Stimulated activated naive CD8-positive, alpha-beta T cell treated with anti-CD3 and anti-CD28 coated beads, Interleukin-15, Interleukin-2, amounts not matched to agents 100 ng/mL and 50 ng/mL, for 24 hours (primary cell): ENCODE measurements around the gene CSF1R.

ENCODE experiments used
- H3K27ac Mint-ChIP-seq: one replicate; pipeline ENCODE4 v1.8.0; 2021; ENCODE audit warnings: mild to moderate bottlenecking, mixed read lengths
- H3K27me3 Mint-ChIP-seq: one replicate; pipeline ENCODE4 v1.8.0; 2021; ENCODE audit warnings: mixed read lengths
- H3K36me3 Mint-ChIP-seq: one replicate; pipeline ENCODE4 v1.8.0; 2021; ENCODE audit warnings: low read depth, mixed read lengths
- H3K4me1 Mint-ChIP-seq: one replicate; pipeline ENCODE4 v1.8.0; 2021; ENCODE audit warnings: low read depth, mixed read lengths
- H3K4me3 Mint-ChIP-seq: one replicate; pipeline ENCODE4 v1.8.0; 2021; ENCODE audit warnings: mild to moderate bottlenecking, mixed read lengths
- H3K9me3 Mint-ChIP-seq: one replicate; pipeline ENCODE4 v1.8.0; 2021; ENCODE audit warnings: mixed read lengths

The CSF1R gene

DNA sequence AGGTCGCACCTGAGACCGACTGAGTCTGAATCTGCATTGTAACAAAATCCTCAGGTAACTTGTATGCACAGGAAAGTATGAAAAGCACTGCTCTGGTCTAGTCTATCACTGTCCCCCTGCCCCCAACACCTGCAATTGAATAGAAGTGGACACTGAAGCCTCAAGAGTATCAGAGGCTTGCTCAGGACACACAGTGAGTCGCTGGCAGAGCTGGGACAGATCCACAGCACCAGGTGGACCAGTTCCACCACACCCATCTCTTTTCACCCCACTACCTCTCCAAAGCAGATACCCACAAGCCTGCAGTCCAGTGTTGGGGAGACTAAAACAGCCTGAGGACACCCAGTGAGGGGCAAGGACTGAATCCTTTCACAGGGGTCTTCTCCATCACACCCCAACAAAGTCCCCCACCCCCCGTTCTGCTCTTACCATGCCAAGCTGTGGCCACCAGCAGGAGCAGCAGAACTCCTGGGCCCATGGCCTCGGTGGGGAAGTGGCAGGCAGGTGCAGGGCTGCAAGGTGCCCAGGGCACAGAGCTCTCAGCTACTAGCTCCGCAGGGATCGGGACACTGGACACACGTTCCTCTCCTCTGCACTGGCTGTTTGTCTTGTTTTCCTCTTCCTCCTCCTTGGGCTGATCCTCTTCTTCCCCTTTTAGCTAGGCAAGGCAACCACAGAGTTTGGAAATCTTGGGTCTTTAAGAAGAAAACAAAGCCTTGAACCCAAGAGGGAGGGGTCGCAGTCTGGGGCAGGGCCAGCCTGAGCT lies at the start of gene CSF1R:
Gene CSF1R (minus strand): TSS at position 605 of the 766 bp plus-strand sequence. CDS start 127 bp downstream, at position 478.
- no peak within 1 kb of the TSS for H3K27ac Mint-ChIP-seq
- H3K27me3 Mint-ChIP-seq = peaks cover 32% of the 10 kb centered on the region
- H3K4me3 Mint-ChIP-seq = no peak within 1 kb of the TSS
- no peaks in the 10 kb centered on the region for H3K9me3 Mint-ChIP-seq
- no peaks in the 10 kb centered on the region for H3K36me3 Mint-ChIP-seq
- H3K4me1 Mint-ChIP-seq = peaks cover 23% of the 10 kb centered on the region

DNA sequence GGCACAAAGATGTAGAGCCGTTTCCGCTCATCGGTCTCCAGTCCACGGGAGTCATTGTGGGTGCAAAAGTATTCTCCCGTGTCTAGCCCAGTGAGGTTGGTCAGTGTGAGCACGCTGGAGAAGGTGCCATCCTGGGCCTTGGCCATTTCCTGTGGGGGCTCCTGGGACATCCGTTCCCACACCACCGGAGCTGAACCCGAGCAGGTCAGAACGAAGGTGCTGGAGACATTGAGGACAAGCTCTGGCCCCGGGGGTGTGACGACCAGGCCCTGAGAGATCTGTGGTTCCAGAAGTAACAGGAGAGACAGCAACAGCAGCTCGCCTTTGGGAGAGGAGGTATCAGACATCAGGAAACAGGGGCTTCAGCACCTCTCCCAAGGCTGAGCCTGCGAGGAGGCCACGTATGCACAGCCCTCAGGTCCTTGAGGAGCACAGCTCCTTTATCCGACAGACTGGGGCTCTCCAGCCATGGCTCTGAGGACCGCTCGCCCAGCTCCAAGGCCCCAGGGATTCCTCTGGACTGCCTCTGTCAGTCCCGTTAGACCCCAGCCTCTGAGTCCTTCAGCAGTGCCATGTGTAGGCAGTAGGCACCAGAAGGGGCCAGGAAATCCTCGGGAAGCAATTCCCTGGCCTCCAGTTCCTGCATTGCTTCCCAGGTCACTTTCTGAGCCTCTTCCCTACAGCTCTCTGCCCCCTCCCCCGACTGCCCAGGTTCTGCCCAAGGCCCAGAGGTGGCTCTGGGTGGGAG lies 49.4 kb upstream of the CSF1R start:
- H3K9me3 Mint-ChIP-seq = no peaks in the 10 kb centered on the region
- H3K27me3 Mint-ChIP-seq = no peaks in the 10 kb centered on the region
- H3K36me3 Mint-ChIP-seq = no peaks in the 10 kb centered on the region
- H3K4me1 Mint-ChIP-seq = no peaks in the 10 kb centered on the region
- no peak overlapping the region for H3K27ac Mint-ChIP-seq
- H3K4me3 Mint-ChIP-seq = no peak overlapping the region

- H3K9me3 Mint-ChIP-seq = no peaks in the 10 kb centered on the region
- H3K27ac Mint-ChIP-seq = no peak overlapping the region
- no peaks in the 10 kb centered on the region for H3K4me1 Mint-ChIP-seq
- H3K27me3 Mint-ChIP-seq = no peaks in the 10 kb centered on the region
- no peaks in the 10 kb centered on the region for H3K36me3 Mint-ChIP-seq
- no peak overlapping the region for H3K4me3 Mint-ChIP-seq
Measured at GRCh38 chr5:150134198-150134588, 47.8 kb upstream of the CSF1R start.

GRCh38 chr5:150133581-150134197 lies 47.3 kb upstream of the CSF1R start:
- Mint-ChIP-seq H3K4me3 (no peak overlapping the region), H3K27ac (no peak overlapping the region), H3K27me3 (no peaks in the 10 kb centered on the region), H3K4me1 (no peaks in the 10 kb centered on the region), H3K9me3 (no peaks in the 10 kb centered on the region), H3K36me3 (no peaks in the 10 kb centered on the region)

DNA sequence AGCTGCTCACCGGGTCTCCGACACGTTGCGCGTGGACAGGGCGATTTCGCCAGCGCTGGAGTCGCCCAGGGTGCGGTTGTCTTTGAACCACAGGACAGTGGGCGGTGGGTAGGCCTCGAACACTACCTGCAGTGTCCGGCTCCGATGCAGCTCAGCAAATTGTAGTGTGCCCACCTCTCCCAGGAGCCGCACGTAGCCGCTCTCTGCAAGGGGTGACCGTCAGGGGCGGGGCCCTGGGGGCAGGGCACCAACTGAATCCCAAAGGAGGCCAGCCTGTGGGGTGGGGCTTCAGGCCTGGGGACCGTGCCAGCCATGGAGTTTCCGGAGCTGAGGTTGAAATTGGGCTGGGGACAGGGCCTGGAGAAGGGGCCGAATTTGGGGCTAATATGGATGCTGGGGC lies 46.4 kb upstream of the CSF1R start:
- Mint-ChIP-seq H3K36me3 (no peaks in the 10 kb centered on the region), H3K4me3 (no peak overlapping the region), H3K27me3 (no peaks in the 10 kb centered on the region), H3K4me1 (no peaks in the 10 kb centered on the region), H3K9me3 (no peaks in the 10 kb centered on the region), H3K27ac (no peak overlapping the region)

DNA sequence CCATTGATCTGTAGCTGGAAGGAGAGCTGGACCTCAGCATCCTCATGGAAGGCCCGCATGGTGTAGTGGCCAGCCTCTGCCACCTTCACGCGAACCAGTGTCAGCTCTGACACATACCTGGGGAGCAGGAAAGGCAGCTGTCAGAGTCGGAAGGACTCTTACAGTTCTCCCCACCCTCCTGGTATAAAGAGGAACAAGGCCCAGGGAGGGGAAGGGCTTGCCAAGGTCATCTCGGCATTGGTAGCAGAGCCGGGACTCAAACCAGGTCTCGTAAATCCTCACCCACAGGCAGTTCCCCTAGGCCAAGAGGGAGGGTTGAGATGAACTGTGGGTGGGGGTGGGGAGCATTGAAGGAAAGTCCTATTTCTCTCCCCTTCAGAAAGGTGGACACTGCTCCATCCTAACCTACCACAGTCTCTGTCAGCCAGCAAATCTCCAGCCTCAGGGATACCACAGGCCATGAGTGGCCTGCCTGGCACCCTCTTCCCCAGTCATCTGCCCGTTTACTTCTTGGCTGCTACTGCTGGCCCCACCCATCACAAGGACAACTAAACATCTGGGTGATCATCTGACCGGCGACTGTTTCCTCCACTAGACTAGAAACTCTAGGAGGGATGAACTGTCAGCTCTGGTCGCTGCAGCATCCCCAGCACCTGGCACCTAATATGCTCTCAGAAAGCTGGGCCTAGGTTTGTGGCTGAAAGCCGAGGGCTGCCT lies 45.8 kb upstream of the CSF1R start:
- H3K9me3 Mint-ChIP-seq = no peaks in the 10 kb centered on the region
- no peaks in the 10 kb centered on the region for H3K27me3 Mint-ChIP-seq
- no peaks in the 10 kb centered on the region for H3K4me1 Mint-ChIP-seq
- peak overlapping the region; percentile 56 for H3K27ac Mint-ChIP-seq
- no peak overlapping the region for H3K4me3 Mint-ChIP-seq
- H3K36me3 Mint-ChIP-seq = no peaks in the 10 kb centered on the region

- H3K36me3 Mint-ChIP-seq = no peaks in the 10 kb centered on the region
- H3K4me1 Mint-ChIP-seq = no peaks in the 10 kb centered on the region
- H3K27me3 Mint-ChIP-seq = no peaks in the 10 kb centered on the region
- H3K9me3 Mint-ChIP-seq = no peaks in the 10 kb centered on the region
- no peak overlapping the region for H3K4me3 Mint-ChIP-seq
- no peak overlapping the region for H3K27ac Mint-ChIP-seq
Measured at GRCh38 chr5:150131461-150131860, 45.1 kb upstream of the CSF1R start.

DNA sequence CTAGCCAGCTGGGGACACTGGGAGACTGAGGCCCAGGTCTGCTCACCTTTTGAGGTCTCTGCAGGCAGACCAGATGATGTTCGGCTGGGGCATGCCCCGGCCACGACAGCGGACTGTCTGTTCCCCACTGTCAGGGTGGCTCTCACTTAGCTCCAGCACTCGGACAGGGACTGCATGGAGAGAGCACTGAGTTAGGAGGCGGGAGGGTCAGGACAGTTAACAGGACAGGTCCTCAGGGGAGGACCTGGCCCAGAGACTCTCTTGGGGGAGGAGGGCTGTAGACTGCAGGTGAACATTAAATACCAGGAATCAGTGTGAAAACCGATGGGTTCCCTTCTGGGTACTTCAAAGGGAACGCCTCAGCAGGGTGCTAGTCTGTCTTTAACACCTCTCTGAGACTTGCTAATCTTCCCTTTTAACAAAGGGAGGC lies 44.2 kb upstream of the CSF1R start:
- Mint-ChIP-seq H3K4me1 (no peaks in the 10 kb centered on the region), H3K4me3 (no peak overlapping the region), H3K27me3 (no peaks in the 10 kb centered on the region), H3K36me3 (no peaks in the 10 kb centered on the region), H3K9me3 (no peaks in the 10 kb centered on the region), H3K27ac (no peak overlapping the region)

GRCh38 chr5:150129813-150130492 lies 43.6 kb upstream of the CSF1R start:
- Mint-ChIP-seq H3K27me3 (no peaks in the 10 kb centered on the region), H3K27ac (no peak overlapping the region), H3K4me3 (no peak overlapping the region), H3K4me1 (no peaks in the 10 kb centered on the region), H3K36me3 (no peaks in the 10 kb centered on the region), H3K9me3 (no peaks in the 10 kb centered on the region)

DNA sequence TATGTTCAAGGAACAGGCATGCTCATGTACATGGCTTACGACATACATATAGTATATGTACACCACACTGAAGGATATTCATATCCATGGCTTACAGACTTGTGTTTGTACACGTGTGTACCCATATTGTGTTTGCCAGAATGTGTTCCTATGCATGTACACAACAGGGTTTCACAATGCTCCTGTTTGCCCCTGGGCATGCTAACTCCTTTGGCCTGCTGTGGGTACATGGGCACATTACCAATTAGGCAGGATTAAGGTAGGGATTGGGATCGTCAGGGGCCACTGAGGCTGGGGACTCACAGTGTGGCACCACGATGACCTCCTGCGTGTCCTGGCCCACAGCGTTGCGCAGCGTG lies 43.1 kb upstream of the CSF1R start:
- H3K36me3 Mint-ChIP-seq = no peaks in the 10 kb centered on the region
- H3K4me3 Mint-ChIP-seq = no peak overlapping the region
- no peak overlapping the region for H3K27ac Mint-ChIP-seq
- no peaks in the 10 kb centered on the region for H3K4me1 Mint-ChIP-seq
- H3K9me3 Mint-ChIP-seq = no peaks in the 10 kb centered on the region
- H3K27me3 Mint-ChIP-seq = no peaks in the 10 kb centered on the region

DNA sequence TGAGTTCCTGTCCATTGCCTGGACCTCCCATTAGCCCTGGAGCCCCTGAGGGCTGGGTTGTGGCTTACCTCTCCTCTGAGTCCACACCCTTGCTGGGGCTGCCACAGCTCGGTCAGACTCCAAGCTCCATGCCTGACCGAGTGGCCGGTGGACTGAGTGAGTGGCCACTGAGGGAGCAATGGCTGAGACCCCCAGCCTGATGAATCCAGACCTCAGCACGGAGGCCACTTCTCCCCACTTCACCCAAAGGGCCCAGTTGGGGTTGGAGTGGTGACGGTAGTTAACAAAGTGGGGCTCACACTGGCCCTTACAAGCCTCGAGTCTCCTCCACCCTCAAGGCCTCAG lies 40.5 kb upstream of the CSF1R start:
- no peaks in the 10 kb centered on the region for H3K9me3 Mint-ChIP-seq
- no peaks in the 10 kb centered on the region for H3K36me3 Mint-ChIP-seq
- no peaks in the 10 kb centered on the region for H3K4me1 Mint-ChIP-seq
- no peaks in the 10 kb centered on the region for H3K27me3 Mint-ChIP-seq
- H3K27ac Mint-ChIP-seq = no peak overlapping the region
- no peak overlapping the region for H3K4me3 Mint-ChIP-seq

- Mint-ChIP-seq H3K4me1 (no peaks in the 10 kb centered on the region), H3K36me3 (no peaks in the 10 kb centered on the region), H3K9me3 (no peaks in the 10 kb centered on the region), H3K27me3 (no peaks in the 10 kb centered on the region), H3K4me3 (no peak overlapping the region), H3K27ac (no peak overlapping the region)
Measured at GRCh38 chr5:150126199-150126920, 40.0 kb upstream of the CSF1R start.

- H3K4me1 Mint-ChIP-seq = no peaks in the 10 kb centered on the region
- H3K4me3 Mint-ChIP-seq = no peak overlapping the region
- H3K9me3 Mint-ChIP-seq = no peaks in the 10 kb centered on the region
- no peaks in the 10 kb centered on the region for H3K36me3 Mint-ChIP-seq
- H3K27ac Mint-ChIP-seq = no peak overlapping the region
- no peaks in the 10 kb centered on the region for H3K27me3 Mint-ChIP-seq
Measured at GRCh38 chr5:150125334-150125733, 39.0 kb upstream of the CSF1R start.

DNA sequence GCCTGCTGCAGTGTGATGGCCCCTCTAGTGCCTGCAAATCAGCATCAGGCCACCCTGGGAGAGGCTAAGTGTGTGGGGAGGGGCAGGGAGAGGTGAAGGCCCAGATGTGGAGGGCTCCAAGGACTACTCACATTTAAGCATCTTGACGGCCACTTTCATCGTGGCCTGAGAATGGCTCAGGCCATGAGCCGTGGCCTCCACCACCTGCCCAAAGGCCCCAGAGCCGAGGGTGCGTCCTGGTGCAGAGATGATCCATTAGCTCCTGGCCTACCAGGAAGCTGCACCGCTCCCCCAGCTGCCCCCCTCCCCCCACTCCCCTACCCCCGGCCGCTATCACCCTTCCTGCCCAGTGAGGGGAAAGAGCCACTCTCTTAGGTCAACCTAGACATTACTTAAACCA lies 38.2 kb upstream of the CSF1R start:
- no peaks in the 10 kb centered on the region for H3K36me3 Mint-ChIP-seq
- no peak overlapping the region for H3K27ac Mint-ChIP-seq
- H3K4me3 Mint-ChIP-seq = no peak overlapping the region
- no peaks in the 10 kb centered on the region for H3K9me3 Mint-ChIP-seq
- no peaks in the 10 kb centered on the region for H3K4me1 Mint-ChIP-seq
- no peaks in the 10 kb centered on the region for H3K27me3 Mint-ChIP-seq
